NCI-H510A treated with DMSO at 0.1 percent for 48 hours (cell line): Measurements from ENCODE around the gene SERPINA10.
"Not testable (repeated sequence)": the region's sequence is repeated elsewhere in the genome, so short reads cannot be mapped to it uniquely, and the experiment has no call there.

ENCODE experiments used
- DNase-seq: peaks from one replicate; lab custom pipeline; 2025; lab: John Stamatoyannopoulos, UW

Gene SERPINA10

DNA sequence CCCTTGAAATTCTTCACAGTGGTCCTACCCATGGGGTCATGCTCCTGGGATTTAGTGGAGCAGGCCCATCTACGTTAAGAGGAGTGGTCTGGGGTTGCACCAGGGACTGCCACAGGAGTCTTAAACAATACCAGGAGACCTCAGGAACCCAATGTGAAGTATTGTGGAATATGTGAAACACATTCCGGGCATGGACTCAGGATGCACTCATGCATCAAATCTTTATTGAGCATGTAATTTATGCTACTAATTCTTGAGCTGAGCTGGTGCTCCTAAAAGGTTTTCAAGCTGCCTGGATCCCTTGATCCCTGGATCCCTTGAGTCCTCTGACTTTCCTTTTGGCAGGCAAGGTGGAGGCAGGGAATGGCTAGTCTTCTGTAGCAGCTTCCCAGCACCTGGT is 8.8 kb downstream of the SERPINA10 start:
- no peak for DNase-seq

DNA sequence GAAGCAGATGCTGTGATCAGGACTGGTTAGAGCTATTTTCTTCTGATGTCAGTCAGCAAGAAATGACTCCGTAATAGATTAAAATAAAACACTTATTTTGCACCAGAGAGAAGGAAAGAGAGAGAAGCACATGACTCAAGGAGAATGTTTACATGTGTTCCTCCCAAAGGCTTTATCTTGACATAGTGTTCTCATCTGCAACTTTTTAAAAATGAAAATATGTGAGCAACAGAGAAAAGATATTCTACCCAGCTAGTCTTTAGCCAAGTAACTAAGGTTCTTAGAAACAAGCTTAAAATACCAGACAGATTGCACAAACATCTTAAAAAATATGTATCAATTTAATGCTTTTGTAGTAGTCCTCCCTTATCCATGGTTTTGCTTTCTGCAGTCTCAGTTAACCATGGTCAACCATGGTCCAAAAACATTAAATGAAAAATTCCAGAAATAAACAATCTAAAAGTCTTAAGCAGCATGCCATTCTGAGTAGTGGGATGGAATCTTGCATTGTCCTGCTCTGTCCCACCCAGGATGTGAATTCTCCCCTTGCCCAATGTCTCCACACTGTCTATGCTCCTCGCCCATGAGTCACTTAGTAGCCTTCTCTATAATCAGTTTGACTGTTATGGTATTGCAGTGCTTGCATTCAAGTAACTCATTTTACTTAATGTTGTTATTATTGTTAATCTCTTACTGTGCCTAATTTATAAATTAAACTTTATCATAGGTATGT is 9.9 kb downstream of the SERPINA10 start:
- DNase-seq = no peak

GRCh38 chr14:94278731-94279130 is 14.3 kb downstream of the SERPINA10 start:
- DNase-seq = no peak

DNA sequence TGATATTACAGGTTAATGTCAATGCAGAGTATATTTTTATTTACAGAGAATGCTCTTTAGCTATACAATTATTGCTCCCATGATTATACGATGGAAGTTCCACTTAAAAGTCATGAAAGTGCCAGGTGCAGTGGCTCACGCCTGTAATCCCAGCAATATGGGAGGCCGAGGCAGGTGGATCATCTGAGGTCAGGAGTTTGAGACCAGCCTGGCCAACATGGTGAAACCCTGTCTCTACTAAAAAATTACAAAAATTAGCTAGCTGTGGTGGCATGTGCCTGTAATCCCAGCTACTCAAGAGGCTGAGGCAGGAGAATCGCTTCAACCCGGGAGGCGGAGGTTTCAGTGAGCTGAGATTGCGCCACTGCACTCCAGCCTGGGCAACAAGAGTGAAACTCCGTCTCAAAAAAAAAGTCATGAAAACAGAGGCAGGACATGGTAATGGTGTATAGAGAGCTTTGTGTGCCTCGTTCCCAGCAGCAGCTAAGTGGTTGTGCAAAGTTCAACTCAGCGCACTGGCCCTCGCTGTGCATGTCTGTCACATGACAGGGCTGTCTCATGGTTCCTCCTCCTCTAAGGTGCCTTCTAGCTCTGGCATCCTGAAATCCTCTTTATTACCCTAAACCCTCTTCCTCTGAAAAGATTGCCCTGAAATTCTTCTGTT is 16.0 kb downstream of the SERPINA10 start:
- DNase-seq = not testable (repeated sequence)

- DNase-seq = no peak
Observed at GRCh38 chr14:94269156-94269555, 23.9 kb downstream of the SERPINA10 start.

DNA sequence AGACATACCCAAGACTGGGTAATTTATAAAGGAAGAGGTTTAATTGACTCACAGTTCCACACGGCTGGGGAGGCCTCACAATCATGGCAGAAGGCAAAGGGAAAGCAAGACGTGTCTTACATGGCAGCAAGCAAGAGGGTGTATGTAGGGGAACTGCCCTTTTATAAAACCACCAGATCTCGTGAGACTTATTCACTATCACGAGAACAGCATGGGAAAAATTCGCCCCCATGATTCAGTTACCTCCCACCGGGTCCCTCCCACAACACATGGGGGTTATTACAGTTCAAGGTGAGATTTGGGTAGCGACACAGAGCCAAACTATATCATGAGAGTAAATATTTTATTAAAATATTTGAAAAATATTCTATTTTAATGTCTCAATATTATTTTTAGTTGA is 24.5 kb downstream of the SERPINA10 start:
- not testable (repeated sequence) for DNase-seq

- DNase-seq = no peak
Observed at GRCh38 chr14:94267352-94267751, 25.7 kb downstream of the SERPINA10 start.

DNA sequence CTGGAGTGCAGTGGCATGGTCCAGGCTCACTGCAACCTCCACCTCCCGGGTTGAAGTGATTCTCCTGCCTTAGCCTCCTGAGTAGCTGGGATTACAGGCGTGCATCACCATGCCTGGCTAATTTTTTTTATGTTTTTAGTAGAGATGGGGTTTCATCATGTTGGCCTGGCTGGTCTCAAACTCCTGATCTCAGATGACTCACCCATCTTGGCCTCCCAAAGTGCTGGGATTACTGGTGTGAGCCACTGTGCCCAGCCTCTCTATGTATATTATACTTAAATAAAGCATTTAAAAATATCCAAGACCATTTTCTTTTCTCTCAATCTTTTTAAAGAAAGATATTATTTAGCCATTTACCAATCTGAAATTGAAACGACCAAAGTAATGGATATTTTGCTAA is 28.9 kb downstream of the SERPINA10 start:
- DNase-seq = not testable (repeated sequence)

DNA sequence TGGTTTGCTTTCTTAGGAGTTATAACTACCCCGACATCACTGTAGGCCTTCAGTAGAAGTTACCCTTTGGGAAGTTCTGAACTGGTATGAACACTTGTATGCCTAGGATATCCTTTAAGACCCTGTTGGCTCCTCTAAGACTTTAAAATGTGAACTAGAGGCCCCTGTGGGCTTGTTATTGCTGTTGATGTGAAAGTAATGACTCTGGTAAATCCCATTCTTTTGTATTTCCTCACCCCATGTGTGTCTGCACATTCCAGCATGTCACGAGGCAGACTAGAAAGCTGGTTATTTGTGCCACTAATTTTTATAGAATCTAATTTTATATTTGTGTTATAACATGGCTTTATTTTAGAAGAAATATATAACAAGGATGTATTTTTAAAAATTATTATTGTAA is 48.9 kb downstream of the SERPINA10 start:
- DNase-seq = no peak

DNA sequence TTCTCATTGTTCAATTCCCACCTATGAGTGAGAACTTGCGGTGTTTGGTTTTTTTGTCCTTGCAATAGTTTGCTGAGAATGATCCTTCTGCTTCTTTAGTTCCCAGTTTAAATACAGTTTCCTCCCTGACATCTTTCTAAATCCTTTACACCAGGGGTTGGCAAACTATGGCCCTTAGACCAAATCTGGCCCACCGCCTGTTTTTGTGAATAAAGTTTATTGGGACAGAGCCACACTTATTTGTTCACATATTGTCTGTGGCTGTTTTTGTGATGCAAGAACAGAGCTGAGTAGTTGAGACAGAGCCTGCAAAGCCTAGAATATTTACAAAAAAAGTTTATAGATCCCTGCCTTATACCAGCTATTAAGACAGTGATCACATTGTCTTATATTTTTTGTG is 53.7 kb downstream of the SERPINA10 start:
- DNase-seq = no peak

DNA sequence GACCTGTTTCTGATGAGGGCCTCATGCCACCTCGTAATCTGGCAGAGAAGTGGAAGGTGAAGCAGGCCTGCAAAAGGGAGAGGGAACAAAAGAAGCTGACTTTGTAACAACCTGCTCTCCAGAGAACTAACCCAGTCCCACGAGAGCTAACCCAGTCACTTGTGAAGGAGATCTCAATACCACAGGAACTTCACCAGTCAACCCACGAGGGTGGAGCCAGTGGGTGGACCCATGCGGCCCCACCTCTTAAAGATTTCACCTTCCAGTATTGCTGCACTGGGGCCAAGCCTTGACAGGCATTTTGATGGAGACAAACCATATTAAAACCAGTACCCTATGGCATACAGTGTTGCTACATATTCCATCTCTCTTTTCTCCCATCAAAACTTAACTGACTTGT is 55.1 kb downstream of the SERPINA10 start:
- no peak for DNase-seq

- DNase-seq = no peak
Observed at GRCh38 chr14:94237046-94237445, 56.0 kb downstream of the SERPINA10 start.
